Cortex of kidney (tissue), 1 donor: ENCODE data around the gene SESTD1.

Experiments
- DNase-seq: peaks from one replicate; lab custom pipeline; 2025; lab: John Stamatoyannopoulos, UW

SESTD1 gene

GRCh38 chr2:179264368-179265081 is at the start of gene SESTD1:
Gene SESTD1, minus strand, starts transcription at chr2:179264832. Its CDS starts 72,991 bp downstream, at chr2:179191841.
- DNase-seq: no peak

GRCh38 chr2:179313057-179313456 is 48.4 kb upstream of the SESTD1 start:
- no peak for DNase-seq

GRCh38 chr2:179311101-179311500 is 46.5 kb upstream of the SESTD1 start:
- DNase-seq: no peak

GRCh38 chr2:179307616-179308371 is 43.2 kb upstream of the SESTD1 start:
- DNase-seq: no peak

- no peak for DNase-seq
These were observed 40.5 kb upstream of the SESTD1 start for GRCh38 chr2:179305125-179305524.

GRCh38 chr2:179304424-179304823 is 39.8 kb upstream of the SESTD1 start:
- no peak for DNase-seq

- no peak for DNase-seq
These were observed 38.3 kb upstream of the SESTD1 start for GRCh38 chr2:179302764-179303571.

- no peak for DNase-seq
These were observed 37.5 kb upstream of the SESTD1 start for GRCh38 chr2:179302149-179302548.

GRCh38 chr2:179298666-179299065 is 34.0 kb upstream of the SESTD1 start:
- no peak for DNase-seq

GRCh38 chr2:179297927-179298326 is 33.3 kb upstream of the SESTD1 start:
- no peak for DNase-seq

GRCh38 chr2:179290329-179290728 is 25.7 kb upstream of the SESTD1 start:
- no peak for DNase-seq

GRCh38 chr2:179285060-179285459 is 20.4 kb upstream of the SESTD1 start:
- DNase-seq: no peak

GRCh38 chr2:179277429-179278196 is 13.0 kb upstream of the SESTD1 start:
- no peak for DNase-seq

GRCh38 chr2:179275253-179276012 is 10.8 kb upstream of the SESTD1 start:
- DNase-seq: no peak

GRCh38 chr2:179274749-179275148 is 10.1 kb upstream of the SESTD1 start:
- DNase-seq: no peak

GRCh38 chr2:179273461-179273962 is 8.9 kb upstream of the SESTD1 start:
- DNase-seq: no peak

- no peak for DNase-seq
These were observed 8.0 kb upstream of the SESTD1 start for GRCh38 chr2:179272406-179273192.

GRCh38 chr2:179270689-179271088 is 6.1 kb upstream of the SESTD1 start:
- no peak for DNase-seq

GRCh38 chr2:179268277-179268925 is 3.8 kb upstream of the SESTD1 start:
- DNase-seq: no peak

GRCh38 chr2:179266271-179266670 is 1.6 kb upstream of the SESTD1 start:
- no peak for DNase-seq
